HEK293T (cell line): ENCODE measurements around the gene PAPPA2.

Source experiments
- FOXK2 ChIP-seq: fragments of 450-650 bp; IDR thresholded peaks from 2 replicates; pipeline ENCODE4 v1.6.1; 2016; ENCODE audit warnings: mild to moderate bottlenecking
- HDGF ChIP-seq: fragments of 450-650 bp; IDR thresholded peaks from 2 replicates; pipeline ENCODE4 v1.6.1; 2017; ENCODE audit warnings: antibody characterized with exemption, borderline replicate concordance
- LEF1 ChIP-seq: fragments of 450-650 bp; IDR thresholded peaks from 2 replicates; pipeline ENCODE4 v1.6.1; 2017; ENCODE audit warnings: mild to moderate bottlenecking, borderline replicate concordance
- SP1 ChIP-seq: fragments of 450-650 bp; IDR thresholded peaks from 2 replicates; pipeline ENCODE4 v1.6.1; 2017
- SUZ12 ChIP-seq: fragments of 450-650 bp; IDR thresholded peaks from 2 replicates; pipeline ENCODE4 v1.6.1; 2016; ENCODE audit warnings: mild to moderate bottlenecking
- ZNF384 ChIP-seq: fragments of 450-650 bp; IDR thresholded peaks from 2 replicates; pipeline ENCODE4 v1.6.1; 2016

- TF ChIP-seq SP1 (no peak), ZNF384 (no peak), SUZ12 (no peak), FOXK2 (no peak), HDGF (no peak), LEF1 (no peak)
These were observed 416.0 kb downstream of the PAPPA2 start for GRCh38 chr1:176878750-176879536.
